ENCODE measurements around the gene NPIPB2.
"Not testable (repeated sequence)": the region's sequence is repeated elsewhere in the genome, so short reads cannot be mapped to it uniquely, and the experiment has no call there.

The NPIPB2 gene

GRCh38 chr16:11946433-11946832 is 4.6 kb upstream of the NPIPB2 start:
- H3K27me3 ChIP-seq (replicated peaks; ENCODE audit: insufficient read depth, low read length): no peaks in the 10 kb centered on the region
- 0 out of 2 replicates have a peak, but pooled peaks cover 5% of the 10 kb centered on the region for H3K4me1 ChIP-seq (ENCODE audit: low read length)
- H3K9me3 ChIP-seq (replicated peaks; ENCODE audit: insufficient read depth, low read length): no peaks in the 10 kb centered on the region
- no peaks in the 10 kb centered on the region for H3K9me2 ChIP-seq (replicated peaks; ENCODE audit: insufficient read depth, low read length)
- H3K9ac ChIP-seq (ENCODE audit: low read length): no peak overlapping the region
- H2AFZ ChIP-seq (ENCODE audit: low read length): no peak overlapping the region
- no peaks in the 10 kb centered on the region for H3K36me3 ChIP-seq (replicated peaks; ENCODE audit: insufficient read depth, low read length)
- H3K4me2 ChIP-seq (ENCODE audit: low read depth, low read length): no peak overlapping the region
- no peak overlapping the region for H3K27ac ChIP-seq (ENCODE audit: low read length)
- TF ChIP-seq, protein P1, sequence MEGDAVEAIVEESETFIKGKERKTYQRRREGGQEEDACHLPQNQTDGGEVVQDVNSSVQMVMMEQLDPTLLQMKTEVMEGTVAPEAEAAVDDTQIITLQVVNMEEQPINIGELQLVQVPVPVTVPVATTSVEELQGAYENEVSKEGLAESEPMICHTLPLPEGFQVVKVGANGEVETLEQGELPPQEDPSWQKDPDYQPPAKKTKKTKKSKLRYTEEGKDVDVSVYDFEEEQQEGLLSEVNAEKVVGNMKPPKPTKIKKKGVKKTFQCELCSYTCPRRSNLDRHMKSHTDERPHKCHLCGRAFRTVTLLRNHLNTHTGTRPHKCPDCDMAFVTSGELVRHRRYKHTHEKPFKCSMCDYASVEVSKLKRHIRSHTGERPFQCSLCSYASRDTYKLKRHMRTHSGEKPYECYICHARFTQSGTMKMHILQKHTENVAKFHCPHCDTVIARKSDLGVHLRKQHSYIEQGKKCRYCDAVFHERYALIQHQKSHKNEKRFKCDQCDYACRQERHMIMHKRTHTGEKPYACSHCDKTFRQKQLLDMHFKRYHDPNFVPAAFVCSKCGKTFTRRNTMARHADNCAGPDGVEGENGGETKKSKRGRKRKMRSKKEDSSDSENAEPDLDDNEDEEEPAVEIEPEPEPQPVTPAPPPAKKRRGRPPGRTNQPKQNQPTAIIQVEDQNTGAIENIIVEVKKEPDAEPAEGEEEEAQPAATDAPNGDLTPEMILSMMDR (IDR thresholded peaks at IDR 0.05; ENCODE audit: low read length): no peak
- no peak for TF ChIP-seq EZH2 (optimal IDR thresholded peaks at IDR 0.05; ENCODE audit: low read depth, low read length)
- TF ChIP-seq EZH2phosphoT487 (IDR thresholded peaks at IDR 0.05; ENCODE audit: low read length): no peak
- no peaks in the 10 kb centered on the region for H4K20me1 ChIP-seq (ENCODE audit: insufficient read depth, low read length)
- no peak for DNase-seq
- H3K4me3 ChIP-seq (ENCODE audit: low read length): no peak overlapping the region
- H3K79me2 ChIP-seq (ENCODE audit: low read length): peaks cover 8% of the 10 kb centered on the region
- 0 out of 2 replicates have a peak, but pooled peaks cover 2% of the 10 kb centered on the region for H3F3A ChIP-seq (ENCODE audit: insufficient read depth, low read length)

DNA sequence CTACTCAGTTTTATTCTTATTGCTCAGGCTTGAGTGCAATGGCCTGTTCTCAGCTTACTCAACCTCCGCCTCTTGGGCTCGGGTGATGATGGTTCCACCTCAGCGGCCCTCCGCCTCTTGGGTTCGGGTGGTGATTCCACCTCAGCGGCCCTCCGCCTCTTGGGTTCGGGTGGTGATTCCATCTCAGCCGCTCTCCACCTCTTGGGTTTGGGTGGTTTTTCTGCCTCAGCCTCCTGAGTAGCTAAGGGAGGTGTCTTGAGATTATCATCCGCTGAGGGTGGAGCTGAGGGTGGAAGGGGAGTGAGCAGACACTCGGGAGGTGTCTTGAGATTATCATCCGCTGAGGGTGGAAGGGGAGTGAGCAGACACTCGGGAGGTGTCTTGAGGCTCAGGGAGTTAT is 14.5 kb downstream of the NPIPB2 start:
- H3K4me3 ChIP-seq (ENCODE audit: low read length); H3F3A ChIP-seq (ENCODE audit: insufficient read depth, low read length); H3K9me3 ChIP-seq (replicated peaks; ENCODE audit: insufficient read depth, low read length); H3K4me1 ChIP-seq (ENCODE audit: low read length); H3K9me2 ChIP-seq (replicated peaks; ENCODE audit: insufficient read depth, low read length); H4K20me1 ChIP-seq (ENCODE audit: insufficient read depth, low read length); H3K27me3 ChIP-seq (replicated peaks; ENCODE audit: insufficient read depth, low read length); H3K79me2 ChIP-seq (ENCODE audit: low read length); H3K36me3 ChIP-seq (replicated peaks; ENCODE audit: insufficient read depth, low read length); H3K4me2 ChIP-seq (ENCODE audit: low read depth, low read length); H3K27ac ChIP-seq (ENCODE audit: low read length); H2AFZ ChIP-seq (ENCODE audit: low read length); H3K9ac ChIP-seq (ENCODE audit: low read length); DNase-seq: not testable (repeated sequence)

- H3K4me3 ChIP-seq (ENCODE audit: low read length); H3K36me3 ChIP-seq (replicated peaks; ENCODE audit: insufficient read depth, low read length); H4K20me1 ChIP-seq (ENCODE audit: insufficient read depth, low read length); H3K79me2 ChIP-seq (ENCODE audit: low read length); H3F3A ChIP-seq (ENCODE audit: insufficient read depth, low read length); H3K4me1 ChIP-seq (ENCODE audit: low read length); H3K27me3 ChIP-seq (replicated peaks; ENCODE audit: insufficient read depth, low read length); DNase-seq; H3K9me3 ChIP-seq (replicated peaks; ENCODE audit: insufficient read depth, low read length); H3K4me2 ChIP-seq (ENCODE audit: low read depth, low read length); H2AFZ ChIP-seq (ENCODE audit: low read length); H3K27ac ChIP-seq (ENCODE audit: low read length); H3K9ac ChIP-seq (ENCODE audit: low read length); H3K9me2 ChIP-seq (replicated peaks; ENCODE audit: insufficient read depth, low read length): not testable (repeated sequence)
Measured at GRCh38 chr16:11924046-11924445, 17.8 kb downstream of the NPIPB2 start.

DNA sequence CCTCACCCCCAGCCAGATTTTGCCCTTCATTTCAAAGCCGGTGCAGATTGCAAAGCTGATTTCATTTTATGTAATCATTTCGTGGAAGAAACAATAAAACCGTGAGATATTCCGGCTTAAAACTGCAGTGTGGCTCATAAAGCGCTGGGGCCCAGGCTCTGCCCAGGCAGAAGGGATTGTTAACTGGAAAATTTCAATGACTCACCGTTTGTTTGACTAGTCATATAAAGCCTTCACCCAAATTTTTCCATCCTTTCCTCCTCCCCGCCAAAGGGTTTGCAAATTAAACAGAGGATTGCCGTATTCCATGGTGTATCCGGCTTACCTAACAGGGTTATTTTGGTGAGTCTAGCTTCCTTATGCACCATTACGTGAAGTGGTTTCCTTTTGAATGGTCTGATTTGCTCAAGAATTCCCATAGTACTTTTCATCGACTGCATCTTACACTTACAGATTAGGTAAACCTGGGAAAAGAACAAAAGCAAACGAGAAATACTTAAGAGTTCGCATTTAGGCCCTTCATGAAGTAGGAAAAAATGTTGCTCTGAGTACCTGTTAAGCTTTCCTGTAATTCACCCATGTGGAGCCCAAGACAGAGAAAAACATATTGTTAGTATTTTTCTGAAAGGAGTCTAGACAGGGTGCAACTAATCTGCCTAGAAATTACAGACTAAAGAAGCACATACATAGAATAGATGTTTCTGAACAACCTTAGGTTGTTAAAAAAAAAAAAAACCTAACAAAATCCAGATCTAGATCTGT is 25.1 kb downstream of the NPIPB2 start:
- Histone ChIP-seq H3K36me3 (replicated peaks; ENCODE audit: insufficient read depth, low read length) (0 out of 2 replicates have a peak, but pooled peaks cover 3% of the 10 kb centered on the region), H3K27me3 (replicated peaks; ENCODE audit: insufficient read depth, low read length) (no peaks in the 10 kb centered on the region), H3K4me1 (ENCODE audit: low read length) (peaks cover 16% of the 10 kb centered on the region), H3K9me3 (replicated peaks; ENCODE audit: insufficient read depth, low read length) (no peaks in the 10 kb centered on the region), H3K4me3 (ENCODE audit: low read length) (peak overlapping the region; percentile 60), H3K4me2 (ENCODE audit: low read depth, low read length) (peak overlapping the region; percentile 96), H4K20me1 (ENCODE audit: insufficient read depth, low read length) (peaks cover 21% of the 10 kb centered on the region), H3K79me2 (ENCODE audit: low read length) (peaks cover 39% of the 10 kb centered on the region), H2AFZ (ENCODE audit: low read length) (peak overlapping the region; percentile 99), H3K9me2 (replicated peaks; ENCODE audit: insufficient read depth, low read length) (no peaks in the 10 kb centered on the region), H3F3A (ENCODE audit: insufficient read depth, low read length) (no peaks in the 10 kb centered on the region), H3K27ac (ENCODE audit: low read length) (peak overlapping the region; percentile 14; the same call in 1 of the 2 replicates), H3K9ac (ENCODE audit: low read length) (peak overlapping the region; percentile 42; the same call in 1 of the 2 replicates)
- DNase-seq: no peak
- TF ChIP-seq EZH2phosphoT487 (IDR thresholded peaks at IDR 0.05; ENCODE audit: low read length): no peak
- TF ChIP-seq, protein P1 (IDR thresholded peaks at IDR 0.05; ENCODE audit: low read length): no peak
- TF ChIP-seq EZH2 (optimal IDR thresholded peaks at IDR 0.05; ENCODE audit: low read depth, low read length): no peak
